ACHN (cell line): ENCODE measurements around the gene DMRT2.
A peak's percentile ranks its signal among the peaks of the same experiment; 100 is the strongest.

Experiments used
- DNase-seq: peaks from one replicate; pipeline ENCODE4 v3.0.0-alpha.2; 2015
- in situ Hi-C: cut with HindIII; loops from 2 replicates; pipeline ENCODE4 v1.10.0; 2017; ENCODE audit warnings: low sequenced_read_pairs, low pct_ligation_motif_present, low pct_unique_long_range_greater_than_20kb

The DMRT2 gene

DNA sequence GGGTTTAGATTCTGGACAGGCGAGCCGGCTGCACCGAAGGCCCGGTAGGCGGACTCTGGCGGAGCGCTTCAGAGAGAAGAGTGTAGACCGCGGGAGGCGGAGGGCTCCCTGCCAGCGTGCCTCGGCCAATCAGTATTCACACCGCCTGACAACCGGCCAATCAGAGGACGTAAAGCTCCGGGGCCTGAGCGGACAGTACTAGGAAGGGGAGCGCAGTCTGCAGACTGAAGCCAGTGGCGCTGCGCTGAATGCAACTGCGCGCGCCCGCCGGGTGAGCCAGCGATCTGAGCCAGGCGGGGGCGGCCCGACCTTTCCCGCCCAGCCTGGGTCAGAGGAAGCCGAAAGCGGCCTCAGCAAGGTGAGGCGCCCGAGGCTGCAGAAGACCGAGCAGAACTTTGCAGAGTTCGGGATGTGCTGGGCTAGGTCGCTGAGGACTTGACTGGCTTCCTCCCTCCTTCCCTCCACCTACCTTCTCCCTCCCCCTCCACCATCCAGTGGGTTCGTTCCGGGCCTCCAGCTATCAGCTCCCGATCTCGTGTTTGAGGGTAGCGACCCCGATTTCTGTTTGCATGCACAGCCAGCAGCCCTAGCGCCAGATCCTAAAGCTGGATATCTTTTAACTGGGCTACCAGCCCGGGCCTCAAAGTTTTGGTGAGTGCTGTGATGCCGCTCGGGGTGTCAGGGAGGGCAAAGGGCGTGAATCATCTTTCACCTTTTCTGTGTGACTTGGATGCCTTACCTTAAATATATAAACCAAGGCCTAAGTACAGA is at the start of gene DMRT2:
Gene DMRT2 (plus strand): TSS at position 233 of the 771 bp plus-strand sequence. CDS start 1,257 bp downstream, outside the sequence.
- peak; percentile 91 for DNase-seq
- in situ Hi-C loops: no loop called here

DNA sequence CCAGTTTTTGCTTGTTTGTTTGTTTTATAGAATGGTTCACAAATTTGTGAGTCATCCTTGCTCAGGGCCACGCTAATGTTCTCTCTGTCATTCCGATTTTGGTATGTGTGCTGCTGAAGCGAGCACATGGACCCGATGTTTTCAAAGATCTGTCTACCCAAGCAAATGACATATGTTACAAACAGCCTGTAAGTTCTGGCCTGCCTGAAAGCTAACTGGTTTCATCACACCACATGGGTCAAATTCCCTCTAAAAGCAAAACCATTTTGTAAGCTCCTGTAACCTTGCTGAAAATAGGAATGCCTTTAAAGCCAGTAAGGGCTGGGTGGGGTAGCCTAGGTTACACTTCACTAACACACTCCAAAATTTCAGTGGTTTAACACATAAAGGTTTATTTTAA is 48.3 kb upstream of the DMRT2 start:
- in situ Hi-C loops: no loop called here

DNA sequence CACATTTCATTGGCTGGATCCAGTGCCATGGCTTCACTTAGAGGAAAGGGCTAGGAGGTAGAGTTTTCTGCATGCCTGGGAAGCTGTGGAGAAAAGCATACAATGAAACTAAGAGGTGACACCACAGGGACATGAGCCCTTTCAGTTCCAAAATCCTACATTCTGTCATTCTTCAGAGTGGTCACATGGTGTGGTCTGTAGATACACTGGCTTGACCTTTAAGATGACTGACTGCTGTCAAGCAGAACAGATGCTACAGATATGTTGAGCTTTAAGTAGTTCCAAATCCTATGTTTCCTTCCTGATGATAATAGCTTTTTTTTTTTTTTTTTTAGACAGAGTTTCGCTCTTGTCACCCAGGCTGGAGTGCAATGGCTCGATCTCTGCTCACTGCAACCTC is 47.5 kb upstream of the DMRT2 start:
- no peak for DNase-seq
- in situ Hi-C loops: no loop called here

More for the DNA sequence above, 48.3 kb upstream of the DMRT2 start:
- DNase-seq: no peak

DNA sequence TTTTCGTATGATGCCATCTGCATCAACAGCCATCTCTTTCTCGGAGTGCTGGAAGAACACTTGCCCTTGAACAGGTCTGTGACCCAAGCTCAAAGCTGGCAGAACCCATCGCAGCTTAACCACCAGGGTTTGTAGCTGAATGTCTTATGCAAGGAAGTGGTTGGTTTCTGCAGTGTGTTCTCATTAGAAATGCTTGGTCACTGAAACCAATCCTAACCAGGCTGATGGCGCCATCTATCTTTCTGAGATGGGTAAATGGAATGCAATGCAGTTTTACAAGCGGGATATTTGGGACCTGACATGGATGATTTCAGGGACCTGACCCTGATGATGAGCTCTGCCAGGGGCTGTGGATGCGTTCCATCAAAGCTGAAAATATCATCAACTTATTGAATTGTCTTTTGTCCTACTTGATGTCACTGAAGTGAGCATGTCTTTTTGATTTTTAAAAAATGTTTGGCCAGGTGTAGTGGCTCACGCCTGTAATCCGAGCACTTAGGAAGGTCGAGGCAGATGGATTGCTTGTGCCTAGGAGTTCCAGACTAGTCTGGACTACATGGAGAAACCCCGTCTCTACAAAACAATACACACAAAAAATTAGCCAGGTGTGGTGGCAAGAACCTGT is 45.0 kb upstream of the DMRT2 start:
- in situ Hi-C loops: no loop called here
- peak; percentile 46 for DNase-seq

DNA sequence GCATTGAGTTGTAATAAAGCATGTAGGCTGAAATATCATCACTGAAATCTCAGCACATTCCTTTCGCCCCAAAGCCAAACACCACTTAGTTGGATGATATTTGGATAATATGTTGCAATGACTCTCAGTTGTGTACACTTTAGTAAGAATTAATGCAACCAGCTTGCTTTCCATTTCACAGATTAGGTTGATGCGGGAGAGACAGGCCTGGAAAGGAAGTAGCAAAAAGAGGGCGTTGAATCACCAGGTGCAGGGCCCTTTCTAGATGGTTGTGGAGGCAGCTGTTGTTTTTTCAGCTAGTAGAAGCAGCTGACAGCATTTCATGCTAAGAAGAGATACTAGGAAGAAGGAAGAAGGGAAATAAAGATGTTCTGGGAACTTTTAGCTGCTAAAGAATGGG is 42.8 kb upstream of the DMRT2 start:
- no peak for DNase-seq
- in situ Hi-C loops: no loop called here

DNA sequence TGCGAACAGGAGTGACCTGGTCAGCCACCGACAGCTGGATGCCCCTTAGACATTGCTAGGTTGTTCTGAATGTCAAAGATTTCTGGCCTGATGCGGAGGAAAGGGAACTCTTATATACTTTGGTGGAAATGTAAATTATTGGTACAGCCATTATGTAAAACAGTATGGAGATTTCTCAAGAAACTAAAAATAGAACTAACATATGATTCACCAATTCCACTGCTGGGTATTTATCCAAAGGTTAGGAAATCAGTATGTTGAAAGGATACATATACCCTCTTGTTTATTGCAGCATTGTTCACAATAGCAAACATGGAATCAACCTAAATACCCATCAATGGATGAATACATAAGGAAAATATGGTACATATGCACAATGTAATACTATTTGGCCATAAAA is 41.9 kb upstream of the DMRT2 start:
- in situ Hi-C loops: no loop called here
- no peak for DNase-seq

DNA sequence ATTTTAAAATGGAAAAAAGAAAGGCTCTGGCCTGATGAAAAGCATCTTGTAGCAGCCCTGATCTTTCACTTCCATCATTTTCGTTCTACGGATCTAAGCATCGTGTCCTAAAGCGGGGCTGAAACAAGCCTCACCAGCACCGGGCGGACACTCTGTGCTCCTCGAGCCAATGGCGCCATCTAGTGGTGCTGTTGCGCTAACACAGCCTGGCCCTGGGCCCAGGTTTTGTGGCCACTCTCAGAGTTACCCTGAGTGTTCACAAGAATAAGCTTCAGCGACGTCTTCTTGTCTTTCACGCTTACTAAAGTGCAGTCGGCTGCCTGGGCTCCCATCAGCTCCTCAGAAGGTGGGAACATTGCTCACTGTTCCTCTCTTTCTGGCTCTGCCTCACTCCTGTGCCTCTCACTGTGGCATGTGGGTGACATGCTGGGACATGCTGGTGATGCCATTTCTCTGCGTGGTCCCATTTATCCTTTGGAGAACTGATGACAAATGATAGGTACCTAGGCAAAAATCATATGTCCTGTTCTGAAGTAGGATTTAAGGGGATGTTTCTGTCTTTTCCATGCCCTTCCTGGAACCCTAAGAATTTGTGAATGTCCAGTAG is 41.0 kb upstream of the DMRT2 start:
- in situ Hi-C loops: no loop called here

DNA sequence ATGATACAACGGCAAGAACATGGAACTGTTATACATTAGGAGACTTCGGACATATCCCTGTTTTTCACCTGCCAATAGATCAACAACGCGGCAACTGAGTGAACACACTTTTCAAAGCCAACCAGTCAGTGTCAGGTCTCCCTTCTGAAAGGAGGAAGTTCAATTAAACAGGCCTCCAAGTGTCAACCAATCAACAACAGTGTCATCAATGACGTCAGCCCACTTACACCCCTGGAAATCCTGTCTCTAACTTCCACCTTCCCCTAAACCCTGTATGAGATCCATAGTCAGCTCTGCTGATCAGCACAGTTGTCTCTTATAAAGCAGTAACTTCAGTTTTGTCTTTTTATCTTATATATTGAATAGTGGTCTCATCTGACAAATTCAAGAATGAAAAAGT is 37.1 kb upstream of the DMRT2 start:
- in situ Hi-C loops: no loop called here
- no peak for DNase-seq

More for the DNA sequence above, 41.0 kb upstream of the DMRT2 start:
- peak; percentile 74 for DNase-seq

DNA sequence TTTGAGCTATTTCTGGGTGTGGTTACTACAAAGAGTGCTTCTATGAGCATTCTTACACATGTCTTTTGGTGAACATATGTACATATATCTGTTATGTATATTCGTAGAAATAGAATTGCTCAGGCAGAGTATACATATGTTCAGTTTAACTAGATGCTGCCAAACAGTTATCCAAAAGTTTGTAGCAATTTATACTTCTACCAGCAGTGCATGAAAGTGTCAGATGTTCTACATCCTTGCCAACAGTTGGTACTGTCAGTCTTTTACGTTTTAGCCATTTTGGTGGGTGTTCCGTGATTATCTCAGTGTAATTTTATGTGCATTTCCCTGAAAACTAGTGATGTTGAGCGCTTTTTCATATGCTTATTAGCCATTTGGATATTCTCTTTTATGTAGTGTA is 35.9 kb upstream of the DMRT2 start:
- no peak for DNase-seq
- in situ Hi-C loops: no loop called here

DNA sequence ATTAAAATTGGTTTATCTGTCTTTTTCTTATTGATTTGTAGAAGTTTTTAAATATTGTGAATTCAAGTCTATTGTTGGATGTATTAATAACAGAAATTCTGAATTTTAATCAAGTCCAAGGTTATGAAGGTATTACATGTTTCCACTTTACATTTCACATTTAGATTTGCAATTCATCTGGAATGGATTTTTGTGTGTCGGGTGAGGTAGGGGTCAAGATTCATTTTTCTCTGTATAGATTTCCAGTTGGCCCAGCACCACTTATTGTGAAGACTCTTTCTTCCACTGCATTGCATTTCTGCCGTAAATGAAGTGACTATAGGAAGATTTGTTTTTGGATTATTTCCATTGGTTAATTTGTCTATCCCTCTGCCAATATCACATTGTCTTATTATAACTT is 35.5 kb upstream of the DMRT2 start:
- in situ Hi-C loops: no loop called here
- no peak for DNase-seq

DNA sequence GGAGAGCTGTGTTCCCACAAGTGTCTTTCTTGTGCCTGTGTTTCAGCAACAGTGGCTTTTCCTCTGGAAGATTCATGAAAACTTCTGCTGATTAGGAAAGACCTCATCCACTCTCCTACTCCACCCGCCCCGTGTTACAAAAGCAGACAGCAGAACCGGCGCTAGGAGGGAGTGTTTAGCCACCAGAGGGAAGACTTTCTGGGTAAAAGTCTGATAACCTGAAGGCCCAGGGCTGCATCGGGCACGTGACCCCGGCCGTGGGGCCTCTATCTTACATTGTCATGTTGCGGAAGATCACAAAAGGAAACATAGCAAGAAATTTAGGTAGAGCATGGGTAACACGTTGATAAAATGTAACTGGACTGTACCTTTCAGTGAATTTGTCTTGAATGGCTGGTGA is 32.0 kb upstream of the DMRT2 start:
- DNase-seq: no peak
- in situ Hi-C loops: no loop called here

DNA sequence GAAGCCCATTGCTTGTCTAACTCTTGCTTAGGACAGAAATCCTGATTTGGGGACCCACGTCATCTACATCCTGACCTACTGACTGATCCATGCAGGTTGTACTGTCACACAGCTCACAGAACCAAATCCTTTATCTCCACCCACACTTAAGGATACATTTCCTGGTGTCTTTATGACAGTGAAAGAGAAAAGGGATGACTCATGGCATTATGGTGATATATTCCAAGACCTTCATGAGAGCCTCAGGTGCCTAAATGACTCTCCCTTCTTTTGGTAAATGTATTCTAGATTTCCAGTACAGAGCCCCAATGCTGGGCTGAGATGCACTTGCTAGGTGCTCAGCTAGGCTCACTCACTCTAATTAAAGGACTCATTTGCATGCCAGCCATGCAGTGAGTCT is 26.0 kb upstream of the DMRT2 start:
- in situ Hi-C loops: no loop called here
- DNase-seq: no peak

DNA sequence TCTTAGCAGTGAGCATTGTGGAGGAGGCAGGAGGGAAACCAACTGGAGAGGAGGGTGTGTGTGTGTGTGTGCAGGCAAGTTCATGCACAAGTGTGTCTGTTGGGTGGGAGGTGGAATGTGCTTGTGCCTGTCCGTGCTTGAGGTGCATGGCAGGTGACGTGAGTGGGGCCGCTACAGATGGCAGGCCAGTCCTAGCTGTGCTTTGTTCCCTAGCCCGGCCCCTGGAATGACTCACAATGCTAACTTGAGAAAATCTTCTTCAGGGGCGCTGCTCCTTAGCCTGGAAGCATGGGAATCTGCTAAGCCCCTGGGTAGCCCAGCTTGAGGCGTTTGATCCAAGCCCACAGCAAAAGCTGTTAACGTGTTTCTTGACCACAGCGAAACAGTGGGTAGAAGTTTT is 25.0 kb upstream of the DMRT2 start:
- no peak for DNase-seq
- in situ Hi-C loops: no loop called here

DNA sequence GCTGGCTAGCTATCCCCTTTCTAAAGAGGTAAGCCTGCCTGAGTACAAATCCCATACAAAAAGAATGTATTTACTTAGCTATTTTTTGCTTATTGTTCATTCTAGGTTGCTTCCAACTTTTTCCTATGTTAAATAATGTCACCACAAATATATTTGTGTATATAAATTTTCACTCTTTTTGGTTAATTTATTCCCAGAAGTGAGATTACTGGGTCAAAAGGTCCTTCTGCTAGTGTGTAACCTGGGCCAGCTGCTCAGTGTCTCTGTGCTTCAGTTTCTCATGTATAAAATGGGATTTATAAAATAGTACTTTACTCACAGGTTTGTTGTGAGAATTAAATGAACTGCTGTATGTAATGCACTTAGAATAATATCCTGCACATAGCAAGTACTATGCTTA is 23.9 kb upstream of the DMRT2 start:
- in situ Hi-C loops: no loop called here
- DNase-seq: no peak

DNA sequence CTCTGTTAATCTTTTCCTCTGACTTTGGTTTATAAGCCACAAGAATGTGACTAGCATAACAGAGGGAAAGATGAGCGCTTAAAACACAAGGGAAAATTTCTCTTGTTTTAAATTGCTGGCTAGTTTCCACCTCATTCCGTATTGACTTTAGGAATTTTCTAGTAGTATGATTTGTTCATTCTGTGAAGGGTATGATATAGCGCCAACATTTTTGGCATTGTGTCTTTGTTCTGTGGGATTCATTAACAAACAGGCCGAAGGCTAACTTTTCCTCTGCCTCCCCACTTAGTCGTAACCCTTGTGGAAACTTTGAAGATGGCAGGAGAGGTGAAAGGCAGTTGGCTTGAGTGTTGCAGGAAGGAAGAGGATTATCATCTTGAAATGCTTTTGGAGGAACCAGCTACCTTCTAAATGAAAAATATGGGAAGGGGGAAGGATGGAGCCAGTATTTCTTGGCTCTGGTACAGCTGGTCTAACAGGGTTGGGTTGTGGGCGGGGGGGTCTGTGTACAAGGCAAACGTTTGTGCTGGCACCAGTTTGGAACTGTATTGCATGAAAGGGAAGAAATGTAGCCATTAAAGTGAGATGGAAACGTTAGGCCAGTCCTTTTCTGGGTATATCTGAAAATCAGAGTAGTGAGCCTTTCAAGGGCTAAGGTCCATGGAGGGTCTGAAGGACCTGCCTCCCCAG is 21.5 kb upstream of the DMRT2 start:
- no peak for DNase-seq
- in situ Hi-C loops: no loop called here

DNA sequence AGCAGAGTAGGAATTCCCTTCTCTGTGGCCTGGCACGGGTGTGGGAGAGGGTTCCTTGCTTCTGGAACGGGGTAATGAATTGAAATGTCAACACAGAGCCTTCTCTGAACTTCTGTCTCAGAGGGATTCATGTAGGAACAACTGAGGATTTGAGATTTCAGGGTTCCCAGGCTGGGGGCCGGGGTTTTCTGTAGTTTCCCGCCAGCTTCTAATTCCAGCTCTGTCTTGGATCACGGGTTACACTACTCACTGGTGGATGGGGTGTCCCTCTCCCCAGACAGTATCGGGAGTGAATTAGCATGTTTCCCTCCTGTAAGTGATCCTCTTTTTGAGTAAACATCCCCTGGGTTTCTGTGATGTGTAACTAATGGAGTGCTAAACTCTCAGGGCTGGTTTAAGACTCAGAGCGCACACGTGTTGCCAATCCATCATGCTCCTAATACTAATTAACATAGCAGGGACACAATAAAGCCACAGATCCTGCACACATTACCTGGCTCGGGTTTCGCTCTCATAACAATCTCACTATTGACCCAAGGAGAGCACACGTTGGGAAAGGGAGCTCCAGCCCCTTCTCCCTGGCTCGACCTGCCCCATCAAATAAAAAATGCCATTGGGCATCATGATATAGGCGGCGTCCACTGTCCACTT is 18.1 kb upstream of the DMRT2 start:
- no peak for DNase-seq
- in situ Hi-C loops: no loop called here

DNA sequence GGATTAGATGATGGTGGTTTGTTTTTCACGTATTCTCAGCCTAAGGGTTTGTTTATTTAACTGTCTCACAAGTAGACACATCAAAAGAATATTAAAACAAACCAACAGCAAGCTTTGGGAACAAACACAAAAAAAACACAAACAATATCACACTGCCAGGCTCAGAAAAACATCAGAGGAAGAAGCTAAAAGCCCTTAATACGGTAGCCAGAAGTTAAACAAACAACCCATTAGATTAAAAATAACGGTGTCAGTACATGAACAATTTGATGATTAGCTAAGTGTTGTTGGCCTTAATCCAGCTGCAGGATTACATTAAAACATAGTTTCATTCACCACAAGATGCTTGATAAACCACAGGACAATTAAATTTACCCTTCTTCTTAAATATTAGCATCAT is 15.9 kb upstream of the DMRT2 start:
- no peak for DNase-seq
- in situ Hi-C loops: no loop called here

DNA sequence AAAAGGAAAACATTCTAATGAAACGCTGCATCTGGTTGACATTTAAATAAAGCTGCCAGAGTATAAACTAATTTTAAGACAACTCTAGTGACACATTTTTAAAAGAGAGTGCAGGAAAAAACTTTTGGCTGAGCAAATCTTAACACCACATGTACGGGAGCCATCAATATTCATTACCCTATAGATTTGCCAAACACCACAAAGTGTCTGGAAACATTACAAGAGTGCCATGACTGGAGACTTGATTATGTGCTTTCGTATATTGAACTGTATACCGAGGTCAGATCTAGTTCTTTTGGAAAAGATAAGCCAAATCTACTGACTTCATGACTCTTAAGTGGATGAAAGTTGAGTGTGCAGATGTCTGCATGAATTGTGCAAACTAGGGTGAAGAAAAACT is 10.6 kb upstream of the DMRT2 start:
- in situ Hi-C loops: no loop called here
- DNase-seq: no peak

DNA sequence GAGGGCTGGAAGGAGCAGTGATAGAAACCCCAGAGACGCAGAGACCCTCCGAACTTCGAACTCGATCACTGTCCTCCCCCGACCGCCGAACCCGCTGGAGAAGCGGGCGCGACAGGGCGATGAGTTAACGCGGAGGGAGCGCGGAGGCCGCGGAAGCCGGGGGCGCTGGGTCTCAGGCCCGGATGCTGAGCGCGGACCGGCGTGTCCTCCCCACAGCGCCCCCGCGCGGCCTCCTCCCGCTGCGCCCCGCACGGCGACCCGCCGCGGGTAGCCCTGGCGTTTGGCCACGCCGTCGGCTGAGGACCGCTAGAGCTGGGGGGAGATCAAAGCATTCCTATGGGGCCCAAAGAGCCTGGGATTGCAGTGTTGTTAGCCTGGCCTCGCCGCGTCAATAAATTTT is 7.7 kb upstream of the DMRT2 start:
- in situ Hi-C loops: no loop called here
- no peak for DNase-seq
